ENCODE results near the gene TRAP1. TPM values are rescaled to one million over a fixed set of nuclear protein-coding genes. Genes with fewer than 3 reads are reported as not detected.

Gene TRAP1
- polyA plus RNA-seq, 2 of the 4 experiments (the other 2 are of a cell fraction): 103 to 198 TPM

- CTCF ChIA-PET: interaction anchor here (1.1 to 1.6 kb wide), 5 partner anchors 9 to 558 kb away, joined by 3 to 6 read pairs (median 3); no protein-coding TSS in a partner anchor
- Histone ChIP-seq H3K27ac (peak overlapping the region in 1 of 2 experiments; percentile 58; a peak in 2 of 6 replicates), H3K9me3 (no peaks in the 10 kb centered on the region), H3K4me2 (peak overlapping the region; percentile 30; the same call in 2 of the 3 replicates), H3K4me3 (no peak overlapping the region), H3K4me1 (peaks cover 18% of the 10 kb centered on the region)
- FAIRE-seq (no peak), DNase-seq (ENCODE audit: low read depth in 1 of 2, low spot score in 1 of 2) (no peak), ATAC-seq (peak; percentile 18 to 47)
- POLR2A ChIA-PET: interaction anchor here (0.8 kb wide), 1 partner anchor 22 kb away, joined by 7 read pairs; the partner anchor contains the start of gene TRAP1
- TF ChIP-seq JUNB (IDR thresholded peaks at IDR 0.05) (no peak), KDM5A (IDR thresholded peaks at IDR 0.05) (no peak), KDM1A (IDR thresholded peaks at IDR 0.05; ENCODE audit: low read depth) (no peak), PBX3 (IDR thresholded peaks at IDR 0.05) (no peak), RCOR1 (IDR thresholded peaks at IDR 0.05; ENCODE audit: low read depth, low read length) (no peak), ELK1 (IDR thresholded peaks at IDR 0.05; ENCODE audit: low read depth, low read length) (no peak), CEBPB (IDR thresholded peaks at IDR 0.05) (no peak), CHD4 (IDR thresholded peaks at IDR 0.05; ENCODE audit: borderline replicate concordance) (no peak), SMC3 (IDR thresholded peaks at IDR 0.05) (no peak), TP53 (CRISPR knock-in tag; IDR thresholded peaks at IDR 0.05) (no peak), NPAS2 (CRISPR knock-in tag; IDR thresholded peaks at IDR 0.05; ENCODE audit: borderline replicate concordance) (no peak), BHLHE40 (IDR thresholded peaks at IDR 0.05; ENCODE audit: low read depth, low read length) (no peak), SREBF2 (IDR thresholded peaks at IDR 0.05) (no peak), FOXS1 (CRISPR knock-in tag; IDR thresholded peaks at IDR 0.05) (no peak), MAZ (IDR thresholded peaks at IDR 0.05; ENCODE audit: borderline replicate concordance, low read depth, low read length) (no peak), CHD2 (IDR thresholded peaks at IDR 0.05; ENCODE audit: low read length, partially characterized antibody) (no peak), CTCF (IDR thresholded peaks at IDR 0.05) (no peak), TFCP2L1 (CRISPR knock-in tag; IDR thresholded peaks at IDR 0.05) (no peak)
- 81% methylated on average over 19 of the region's 19 CpGs for WGBS (ENCODE audit: missing lambda C conversion rate)
Observed at GRCh38 chr16:3695610-3696369, 21.5 kb downstream of the TRAP1 start.

- ChIA-PET CTCF (interaction anchor here (0.6 to 1.3 kb wide), 4 partner anchors 20 to 245 kb away, joined by 3 to 6 read pairs (median 3); partner anchors contain the start of gene TRAP1), POLR2A (no interaction called here)
- WGBS (ENCODE audit: missing lambda C conversion rate): 93% methylated on average over 9 of the region's 9 CpGs
- DNase-seq (ENCODE audit: low read depth in 1 of 2, low spot score in 1 of 2): no peak
- Histone ChIP-seq H3K9me3 (no peaks in the 10 kb centered on the region), H3K4me1 (peaks cover 24% of the 10 kb centered on the region), H3K4me2 (no peak overlapping the region), H3K27ac (no peak overlapping the region), H3K4me3 (no peak overlapping the region)
- FAIRE-seq: no peak
- no peak for ATAC-seq
- TF ChIP-seq ZSCAN20 (CRISPR knock-in tag; IDR thresholded peaks at IDR 0.05) (no peak), HEYL (CRISPR knock-in tag; IDR thresholded peaks at IDR 0.05) (no peak), PHF8 (IDR thresholded peaks at IDR 0.05; ENCODE audit: borderline replicate concordance, low read depth) (no peak), USF2 (IDR thresholded peaks at IDR 0.05) (no peak), NR3C1 (IDR thresholded peaks at IDR 0.05) (no peak), ATOH8 (CRISPR knock-in tag; IDR thresholded peaks at IDR 0.05; ENCODE audit: low read depth) (no peak), RARB (CRISPR knock-in tag; IDR thresholded peaks at IDR 0.05) (no peak), BHLHE40 (IDR thresholded peaks at IDR 0.05; ENCODE audit: low read depth, low read length) (no peak), HOXB13 (CRISPR knock-in tag; IDR thresholded peaks at IDR 0.05; ENCODE audit: low read depth) (no peak), JUN (IDR thresholded peaks at IDR 0.05) (no peak)
Observed at GRCh38 chr16:3694051-3694450, 23.3 kb downstream of the TRAP1 start.

Data from A549 (cell line).